ENCODE measurements around the gene ANLN.

DNA sequence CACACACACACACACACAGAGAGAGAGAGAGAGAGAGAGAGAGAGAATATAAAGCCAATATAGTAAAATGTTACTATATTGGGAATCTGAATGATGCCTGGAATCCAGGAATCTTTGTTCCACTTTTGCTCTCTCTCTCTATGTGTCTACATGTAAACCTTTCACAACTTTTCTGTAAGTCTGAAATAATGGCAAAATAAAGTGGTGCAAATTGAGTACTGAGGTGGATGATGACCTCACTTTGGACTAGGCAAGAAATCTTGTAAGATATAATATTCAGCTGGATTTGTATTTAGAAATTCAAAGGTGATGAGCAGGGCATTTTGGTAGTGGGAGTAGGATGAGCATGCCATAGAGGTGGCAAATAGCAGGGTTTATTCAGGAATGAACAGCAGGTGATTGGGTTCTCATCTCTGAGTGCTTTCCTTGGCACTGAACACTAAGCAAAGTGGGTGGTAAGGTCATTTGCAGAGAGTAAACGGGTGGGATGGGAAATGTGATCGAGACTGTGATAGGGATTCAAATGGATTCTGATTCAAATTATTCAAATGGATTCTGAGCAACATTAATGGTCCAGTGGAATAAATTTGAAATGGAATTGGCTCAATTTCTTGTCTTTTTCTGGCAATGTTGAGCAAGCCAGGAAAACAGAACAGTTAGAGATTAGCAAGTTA is 9.7 kb upstream of the ANLN start:
- TF ChIP-seq, protein P1, sequence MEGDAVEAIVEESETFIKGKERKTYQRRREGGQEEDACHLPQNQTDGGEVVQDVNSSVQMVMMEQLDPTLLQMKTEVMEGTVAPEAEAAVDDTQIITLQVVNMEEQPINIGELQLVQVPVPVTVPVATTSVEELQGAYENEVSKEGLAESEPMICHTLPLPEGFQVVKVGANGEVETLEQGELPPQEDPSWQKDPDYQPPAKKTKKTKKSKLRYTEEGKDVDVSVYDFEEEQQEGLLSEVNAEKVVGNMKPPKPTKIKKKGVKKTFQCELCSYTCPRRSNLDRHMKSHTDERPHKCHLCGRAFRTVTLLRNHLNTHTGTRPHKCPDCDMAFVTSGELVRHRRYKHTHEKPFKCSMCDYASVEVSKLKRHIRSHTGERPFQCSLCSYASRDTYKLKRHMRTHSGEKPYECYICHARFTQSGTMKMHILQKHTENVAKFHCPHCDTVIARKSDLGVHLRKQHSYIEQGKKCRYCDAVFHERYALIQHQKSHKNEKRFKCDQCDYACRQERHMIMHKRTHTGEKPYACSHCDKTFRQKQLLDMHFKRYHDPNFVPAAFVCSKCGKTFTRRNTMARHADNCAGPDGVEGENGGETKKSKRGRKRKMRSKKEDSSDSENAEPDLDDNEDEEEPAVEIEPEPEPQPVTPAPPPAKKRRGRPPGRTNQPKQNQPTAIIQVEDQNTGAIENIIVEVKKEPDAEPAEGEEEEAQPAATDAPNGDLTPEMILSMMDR (IDR thresholded peaks at IDR 0.05), result no peak
- no peak for TF ChIP-seq POLR2AphosphoS5 (IDR thresholded peaks at IDR 0.05)
- TF ChIP-seq POLR2A (IDR thresholded peaks at IDR 0.05), result no peak
- TF ChIP-seq EP300 (IDR thresholded peaks at IDR 0.05), result no peak

Data from sigmoid colon (tissue), 4 donors.